Common myeloid progenitor, CD34-positive (primary cell): ENCODE measurements around the gene SSX2IP.

Source experiments
- CTCF ChIA-PET: fragments of 350-600 bp; sonication (Branson Sonifier 250); formaldehyde crosslinking; loops from one replicate; lab custom pipeline; 2021; ENCODE audit warnings: antibody characterized with exemption; lab: Charles Lee
- POLR2A ChIA-PET: fragments of 350-600 bp; sonication (Branson Sonifier 250); formaldehyde crosslinking; loops from one replicate; lab custom pipeline; 2021; ENCODE audit warnings: antibody characterized with exemption; lab: Charles Lee
- DNase-seq, 3 donors: peaks; one replicate each; pipeline versions ENCODE4 v3.0.0 to v3.0.0-alpha.2; 2013
- H3K27ac ChIP-seq, 2 experiments: 1 replicate in 1 of 2; 2 replicates in 1 of 2; pipeline ENCODE4 v1.7.0; 2013; ENCODE audit warnings: inconsistent platforms in 2 of 2, low read length in 2 of 2, mild to moderate bottlenecking in 2 of 2, low read depth in 1 of 2, moderate library complexity in 1 of 2; ENCODE audit not compliant: severe bottlenecking in 2 of 2, insufficient read depth in 1 of 2, poor library complexity in 1 of 2
- H3K27me3 ChIP-seq, 5 experiments: replicated peaks in 2 of 5; 1 replicate in 3 of 5; 2 replicates in 2 of 5; pipeline versions ENCODE4 v1.6.1 to v1.7.0; 2013; ENCODE audit warnings: low read length in 4 of 5, mild to moderate bottlenecking in 2 of 5, moderate library complexity in 2 of 5, inconsistent platforms in 1 of 5; ENCODE audit not compliant: insufficient read depth in 5 of 5, control insufficient read depth in 4 of 5
- H3K36me3 ChIP-seq, 4 experiments: 1 replicate in 2 of 4; 2 replicates in 2 of 4; pipeline versions ENCODE4 v1.6.1 to v1.7.0; 2013; ENCODE audit warnings: low read length in 3 of 4, control low read depth in 1 of 4, mild to moderate bottlenecking in 1 of 4; ENCODE audit not compliant: control insufficient read depth in 4 of 4, insufficient read depth in 4 of 4
- H3K4me1 ChIP-seq, 4 experiments: 1 replicate in 3 of 4; 2 replicates in 1 of 4; pipeline versions ENCODE4 v1.6.1 to v1.7.1; 2013; ENCODE audit warnings: low read length in 3 of 4, mild to moderate bottlenecking in 3 of 4, control low read depth in 1 of 4, inconsistent platforms in 1 of 4, moderate library complexity in 1 of 4; ENCODE audit not compliant: control insufficient read depth in 4 of 4, insufficient read depth in 4 of 4; ENCODE audit errors: control extremely low read depth in 1 of 4
- H3K4me3 ChIP-seq, 7 experiments: 1 replicate in 4 of 7; 2 replicates in 3 of 7; pipeline versions ENCODE4 v1.5.1 to v1.7.0; 2013; ENCODE audit warnings: mild to moderate bottlenecking in 7 of 7, low read length in 6 of 7, moderate library complexity in 6 of 7, inconsistent platforms in 2 of 7, low read depth in 2 of 7, control low read depth in 1 of 7; ENCODE audit not compliant: insufficient read depth in 4 of 7, control insufficient read depth in 1 of 7; ENCODE audit errors: extremely low read depth in 1 of 7
- H3K9me3 ChIP-seq, 5 experiments: 1 replicate in 4 of 5; 2 replicates in 1 of 5; pipeline versions ENCODE4 v1.6.1 to v1.7.1; 2013; ENCODE audit warnings: low read length in 4 of 5, mild to moderate bottlenecking in 2 of 5, inconsistent platforms in 1 of 5, low read depth in 1 of 5, moderate library complexity in 1 of 5; ENCODE audit not compliant: control insufficient read depth in 4 of 5, insufficient read depth in 2 of 5; ENCODE audit errors: control extremely low read depth in 1 of 5
- WGBS: methylation state at CpG from one replicate; pipeline ENCODE4 v1.1.5; 2013; ENCODE audit not compliant: insufficient coverage; 5-methylcytosine and 5-hydroxymethylcytosine counted together

SSX2IP gene

GRCh38 chr1:84692391-84692790, 2.1 kb upstream of the SSX2IP start:
- H3K27me3 ChIP-seq, result no peaks in the 10 kb centered on the region
- H3K4me1 ChIP-seq, result peaks cover 17 to 44% (median 31%) of the 10 kb centered on the region in 4 experiments
- H3K9me3 ChIP-seq, result peaks cover 0 to 3% (median 0%) of the 10 kb centered on the region in 5 experiments
- peak overlapping the region in 1 of 7 experiments; percentile 75 for H3K4me3 ChIP-seq
- CTCF ChIA-PET, result interaction anchor here (0.8 to 3.3 kb wide), 4 partner anchors 11 to 80 kb away, joined by 3 to 12 read pairs (median 4); no protein-coding TSS in a partner anchor
- POLR2A ChIA-PET, result no interaction called here
- no peaks in the 10 kb centered on the region for H3K36me3 ChIP-seq
- peak overlapping the region in 1 of 2 experiments; percentile 72 for H3K27ac ChIP-seq
- DNase-seq, result no peak
- 100% methylated on average over 3 of the region's 6 CpGs for WGBS

- Histone ChIP-seq H3K27me3 (no peaks in the 10 kb centered on the region), H3K36me3 (no peaks in the 10 kb centered on the region), H3K9me3 (peaks cover 0 to 3% (median 0%) of the 10 kb centered on the region in 5 experiments), H3K27ac (peak overlapping the region; percentile 62 to 89), H3K4me1 (peaks cover 17 to 48% (median 32%) of the 10 kb centered on the region in 4 experiments), H3K4me3 (peak overlapping the region; percentile 74 to 92 (median 83))
- DNase-seq, result no peak
- WGBS, result 75% methylated on average over 11 of the region's 13 CpGs
- CTCF ChIA-PET, result interaction anchor here (0.8 to 3.6 kb wide), 5 partner anchors 12 to 68 kb away, joined by 3 to 24 read pairs (median 5); no protein-coding TSS in a partner anchor
- POLR2A ChIA-PET, result no interaction called here
These were observed 992 bp upstream of the SSX2IP start for GRCh38 chr1:84691122-84691783.

GRCh38 chr1:84689514-84690396, 506 bp downstream of the SSX2IP start:
- Histone ChIP-seq H3K27ac (peak overlapping the region; percentile 31 to 89), H3K9me3 (peaks cover 0 to 3% (median 0%) of the 10 kb centered on the region in 5 experiments), H3K4me1 (peaks cover 17 to 48% (median 32%) of the 10 kb centered on the region in 4 experiments), H3K4me3 (peak overlapping the region; percentile 50 to 92 (median 83)), H3K27me3 (no peaks in the 10 kb centered on the region), H3K36me3 (no peaks in the 10 kb centered on the region)
- peak; percentile 72 to 84 (median 75) for DNase-seq
- WGBS, result 7% methylated on average over 42 of the region's 67 CpGs
- POLR2A ChIA-PET, result no interaction called here
- CTCF ChIA-PET, result interaction anchor here (0.7 to 3.9 kb wide), 10 partner anchors 11 to 90 kb away, joined by 3 to 24 read pairs (median 4); no protein-coding TSS in a partner anchor

GRCh38 chr1:84688463-84689061, 1.7 kb downstream of the SSX2IP start:
- H3K9me3 ChIP-seq, result no peaks in the 10 kb centered on the region
- peak in 2 of 3 donors; percentile 58 to 73 for DNase-seq
- peak overlapping the region in 4 of 7 experiments; percentile 76 to 88 (median 84) for H3K4me3 ChIP-seq
- peak overlapping the region in 1 of 2 experiments; percentile 89 for H3K27ac ChIP-seq
- 100% methylated on average over 5 of the region's 8 CpGs for WGBS
- H3K36me3 ChIP-seq, result peaks cover 0 to under 1% (median 0%) of the 10 kb centered on the region in 4 experiments
- H3K4me1 ChIP-seq, result peaks cover 17 to 48% (median 32%) of the 10 kb centered on the region in 4 experiments
- no peaks in the 10 kb centered on the region for H3K27me3 ChIP-seq
- ChIA-PET POLR2A (no interaction called here), CTCF (interaction anchor here (0.9 to 3.9 kb wide), 9 partner anchors 10 to 91 kb away, joined by 3 to 24 read pairs (median 3); no protein-coding TSS in a partner anchor)

GRCh38 chr1:84687714-84688462, 2.4 kb downstream of the SSX2IP start:
- H3K4me1 ChIP-seq, result peaks cover 16 to 45% (median 28%) of the 10 kb centered on the region in 4 experiments
- CTCF ChIA-PET, result interaction anchor here (2.1 to 3.9 kb wide), 4 partner anchors 10 to 92 kb away, joined by 4 to 24 read pairs (median 14); no protein-coding TSS in a partner anchor
- peak overlapping the region in 2 of 7 experiments; percentile 83 to 88 for H3K4me3 ChIP-seq
- DNase-seq, result no peak
- POLR2A ChIA-PET, result no interaction called here
- H3K27me3 ChIP-seq, result no peaks in the 10 kb centered on the region
- WGBS, result no CpG with 5 or more reads among the region's 5 CpGs
- peaks cover 0 to 3% (median 0%) of the 10 kb centered on the region in 4 experiments for H3K36me3 ChIP-seq
- H3K9me3 ChIP-seq, result no peaks in the 10 kb centered on the region
- H3K27ac ChIP-seq, result peak overlapping the region in 1 of 2 experiments; percentile 89

GRCh38 chr1:84686223-84686622, 4.0 kb downstream of the SSX2IP start:
- ChIA-PET POLR2A (no interaction called here), CTCF (interaction anchor here (1.3 to 3.9 kb wide), 2 partner anchors 13 to 17 kb away, joined by 3 to 23 read pairs; no protein-coding TSS in a partner anchor)
- Histone ChIP-seq H3K9me3 (no peaks in the 10 kb centered on the region), H3K4me3 (no peak overlapping the region), H3K27me3 (no peaks in the 10 kb centered on the region), H3K27ac (no peak overlapping the region), H3K36me3 (peaks cover 0 to 3% (median 0%) of the 10 kb centered on the region in 4 experiments), H3K4me1 (peaks cover 11 to 33% (median 18%) of the 10 kb centered on the region in 4 experiments)
- no CpG with 5 or more reads among the region's 1 CpG for WGBS
- no peak for DNase-seq
